ENCODE results near the gene WTIP.

WTIP gene

DNA sequence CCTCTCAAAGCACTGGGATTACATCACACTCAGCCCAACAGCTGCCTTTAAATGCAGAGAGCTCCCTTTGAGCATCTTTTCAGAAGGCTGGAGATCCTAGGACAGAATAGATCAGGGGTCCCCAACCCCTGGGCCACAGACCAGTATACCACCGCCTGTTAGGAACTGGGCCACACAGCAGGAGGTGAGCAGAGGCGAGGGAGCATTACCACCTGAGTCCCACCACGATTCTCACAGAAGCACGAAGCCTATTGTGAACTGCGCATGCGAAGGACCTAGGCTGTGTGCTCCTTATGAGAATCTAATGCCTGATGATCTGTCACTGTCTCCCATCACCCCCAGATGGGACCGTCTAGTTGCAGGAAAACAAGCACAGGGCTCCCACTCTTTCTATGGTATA is 2.2 kb upstream of the WTIP start:
- DNase-seq, result no peak

DNA sequence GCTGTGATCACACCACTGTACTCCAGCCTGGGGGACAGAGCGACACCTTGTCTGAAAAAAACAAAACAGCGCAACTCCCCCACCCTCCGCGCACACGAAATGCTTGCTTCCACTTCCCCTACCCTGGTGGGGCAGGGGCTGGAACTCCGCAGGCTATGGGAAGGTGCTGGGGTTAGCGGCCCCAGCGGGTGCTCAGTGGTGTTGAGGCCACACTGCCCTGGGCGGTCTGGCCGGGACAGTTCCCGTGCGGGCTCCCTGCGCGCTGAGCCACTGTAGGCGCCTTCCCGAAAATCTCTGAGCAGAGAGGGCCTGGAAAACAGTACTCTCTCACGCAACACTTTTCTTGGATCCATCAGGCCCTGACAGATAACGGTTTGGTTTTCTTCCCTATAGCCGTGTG is 1.1 kb upstream of the WTIP start:
- no peak for DNase-seq

DNA sequence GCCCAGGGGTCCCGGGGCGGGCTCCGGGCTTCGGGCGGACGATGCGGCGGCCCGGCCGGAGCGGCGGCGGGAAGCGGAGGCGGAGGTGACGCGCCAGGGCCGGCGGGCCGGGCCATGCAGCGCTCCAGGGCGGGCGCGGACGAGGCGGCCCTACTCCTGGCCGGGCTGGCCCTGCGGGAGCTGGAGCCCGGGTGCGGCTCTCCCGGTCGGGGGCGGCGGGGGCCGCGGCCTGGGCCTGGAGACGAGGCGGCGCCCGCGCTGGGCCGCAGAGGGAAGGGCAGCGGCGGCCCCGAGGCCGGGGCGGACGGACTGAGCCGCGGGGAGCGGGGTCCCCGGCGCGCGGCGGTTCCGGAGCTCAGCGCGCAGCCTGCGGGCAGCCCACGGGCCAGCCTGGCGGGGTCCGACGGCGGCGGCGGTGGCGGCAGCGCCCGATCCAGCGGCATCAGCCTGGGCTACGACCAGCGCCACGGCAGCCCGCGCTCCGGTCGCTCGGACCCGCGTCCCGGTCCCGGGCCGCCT is 362 bp downstream of the WTIP start:
- peak; percentile 42 to 75 (median 48) for DNase-seq

DNA sequence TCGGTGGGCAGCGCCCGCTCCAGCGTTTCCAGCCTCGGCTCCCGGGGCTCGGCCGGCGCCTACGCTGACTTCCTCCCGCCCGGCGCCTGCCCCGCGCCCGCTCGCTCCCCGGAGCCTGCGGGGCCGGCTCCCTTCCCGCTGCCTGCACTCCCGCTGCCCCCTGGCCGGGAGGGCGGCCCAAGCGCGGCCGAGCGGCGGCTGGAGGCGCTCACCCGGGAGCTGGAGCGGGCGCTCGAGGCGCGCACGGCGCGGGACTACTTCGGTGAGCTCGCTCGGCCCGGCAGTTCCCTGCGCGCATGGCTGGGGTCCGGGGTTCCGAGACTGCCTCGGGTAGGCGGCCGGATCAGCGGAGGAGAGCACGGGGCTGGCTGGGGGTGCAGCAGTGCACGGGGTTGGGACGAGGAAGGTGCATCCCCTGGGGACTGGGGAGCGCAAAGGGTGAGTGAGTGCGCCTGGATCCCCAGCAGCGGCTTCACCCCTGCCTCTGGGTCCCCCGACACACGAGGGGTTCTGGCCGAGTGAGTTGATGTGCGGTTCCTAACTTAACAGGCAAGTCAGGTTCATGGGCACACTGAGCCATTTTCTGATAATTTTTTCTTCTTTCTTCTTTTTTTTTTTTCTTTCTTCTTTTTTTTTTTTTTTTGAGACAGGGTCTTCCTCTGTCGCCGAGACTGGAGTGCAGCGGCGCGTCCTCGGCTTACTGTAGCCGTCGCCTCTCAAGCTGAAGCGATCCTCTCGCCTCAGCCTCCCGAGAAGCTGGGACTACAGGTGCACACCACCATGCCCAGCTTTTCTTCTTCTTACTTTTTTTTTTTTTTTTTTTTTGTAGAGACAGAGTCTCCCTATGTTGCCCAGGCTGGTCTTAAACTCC is 1.1 kb downstream of the WTIP start:
- DNase-seq, result peak in 1 of 3 donors; percentile 46

DNA sequence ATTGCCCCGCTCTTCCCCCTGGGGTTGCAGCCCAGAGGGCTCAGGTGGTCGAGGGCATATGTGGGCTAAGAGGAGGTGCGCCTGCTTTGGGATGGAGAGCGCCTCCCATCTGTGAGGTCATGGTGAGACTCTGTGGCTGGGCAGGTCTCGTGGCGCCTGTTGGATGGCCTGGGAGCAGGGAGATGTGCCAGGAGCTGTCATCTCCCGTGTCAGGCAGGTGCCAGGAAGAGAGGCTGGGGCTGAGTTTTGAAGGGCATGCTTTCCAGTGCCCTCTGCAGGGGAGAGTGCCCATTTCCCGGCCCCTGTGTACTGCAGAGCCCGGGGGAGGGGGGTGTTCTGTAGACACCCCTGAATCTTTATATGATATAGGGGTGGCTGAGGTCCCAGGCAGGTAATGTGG is 2.8 kb downstream of the WTIP start:
- DNase-seq, result no peak

DNA sequence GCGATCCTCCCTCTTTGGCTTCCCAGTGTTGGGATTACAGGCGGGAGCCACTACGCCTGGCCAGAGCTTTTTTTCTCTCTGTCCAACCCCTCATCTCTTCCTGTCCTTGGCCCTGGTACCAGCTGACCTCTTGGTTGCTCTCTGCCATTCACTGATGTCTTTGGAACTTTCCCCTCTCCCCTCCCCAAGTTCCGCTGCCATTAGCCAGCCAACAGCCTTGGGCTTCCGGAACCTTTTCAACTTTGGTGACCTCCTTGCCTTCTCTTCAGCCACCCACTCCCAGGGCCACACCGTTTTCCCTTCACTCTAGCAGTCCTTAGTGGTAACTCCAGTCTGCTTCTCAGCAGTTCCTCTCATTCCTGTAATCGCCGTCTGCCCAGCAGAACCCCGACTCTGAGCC is 4.3 kb downstream of the WTIP start:
- no peak for DNase-seq

DNA sequence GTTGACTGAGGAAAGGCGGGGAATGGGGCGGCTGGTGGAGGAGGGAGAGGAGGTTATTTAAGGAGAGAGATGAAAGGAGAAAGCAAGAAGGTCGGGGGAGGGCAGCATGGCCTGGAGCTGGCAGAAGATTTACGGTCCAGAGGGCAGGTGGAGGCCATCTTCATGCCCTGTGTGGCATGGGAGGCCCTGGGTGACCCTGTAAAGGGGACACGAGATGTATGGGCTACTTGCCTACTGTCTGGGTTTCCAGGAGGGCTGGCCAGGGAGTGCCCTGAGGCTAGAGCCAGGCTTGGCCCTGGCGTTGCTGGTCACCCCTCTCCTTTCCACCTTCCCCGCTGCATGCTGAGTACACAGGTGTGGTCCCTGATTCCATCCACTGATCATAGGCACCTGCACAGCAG is 6.1 kb downstream of the WTIP start:
- DNase-seq, result no peak

DNA sequence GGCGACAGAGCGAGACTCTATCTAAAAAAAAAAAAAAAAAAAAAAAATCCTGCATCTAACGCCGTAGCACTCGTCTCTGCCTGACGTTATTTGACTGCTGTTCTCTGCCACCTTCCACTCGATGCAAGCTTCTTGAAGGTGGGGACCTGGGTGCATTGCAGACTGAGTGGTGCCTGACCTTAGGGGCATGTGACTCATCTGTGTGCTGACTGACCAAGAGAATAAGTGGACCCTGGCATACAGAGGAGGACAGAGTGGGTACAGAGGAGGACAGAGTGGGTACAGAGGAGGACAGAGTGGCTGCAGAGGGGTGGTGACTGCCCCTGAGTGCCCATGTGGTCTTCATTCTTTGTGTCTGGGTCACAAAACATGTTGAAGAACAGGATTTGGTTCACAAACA is 7.6 kb downstream of the WTIP start:
- DNase-seq, result no peak

DNA sequence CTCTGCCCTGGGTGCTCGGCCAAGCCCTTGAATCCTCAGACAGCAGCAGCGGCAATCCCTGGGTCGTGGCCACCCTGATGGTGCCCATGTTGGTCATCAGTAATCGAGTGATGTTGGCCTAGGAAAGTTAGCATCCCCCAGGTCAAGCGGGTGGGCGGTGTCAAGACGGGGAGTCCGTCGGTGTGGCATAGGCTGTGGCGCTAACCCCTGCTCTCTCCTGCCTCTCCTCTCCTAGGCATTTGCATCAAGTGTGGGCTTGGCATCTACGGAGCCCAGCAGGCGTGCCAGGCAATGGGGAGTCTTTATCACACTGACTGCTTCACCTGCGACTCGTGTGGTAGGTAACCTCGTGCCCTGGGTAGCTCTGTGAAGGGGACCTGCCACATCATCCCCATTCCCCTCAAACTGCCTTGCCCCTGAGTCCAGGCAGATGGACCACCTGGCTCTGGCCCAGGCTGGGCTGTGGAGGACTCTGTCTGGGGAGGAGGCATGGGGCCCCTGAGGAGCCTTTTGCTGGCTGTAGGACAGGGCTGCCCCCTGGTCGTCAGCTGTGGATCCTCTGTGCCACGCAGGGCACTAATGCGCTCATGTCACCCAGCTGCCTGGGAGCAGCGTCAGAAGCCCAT is 8.7 kb downstream of the WTIP start:
- DNase-seq, result no peak

DNA sequence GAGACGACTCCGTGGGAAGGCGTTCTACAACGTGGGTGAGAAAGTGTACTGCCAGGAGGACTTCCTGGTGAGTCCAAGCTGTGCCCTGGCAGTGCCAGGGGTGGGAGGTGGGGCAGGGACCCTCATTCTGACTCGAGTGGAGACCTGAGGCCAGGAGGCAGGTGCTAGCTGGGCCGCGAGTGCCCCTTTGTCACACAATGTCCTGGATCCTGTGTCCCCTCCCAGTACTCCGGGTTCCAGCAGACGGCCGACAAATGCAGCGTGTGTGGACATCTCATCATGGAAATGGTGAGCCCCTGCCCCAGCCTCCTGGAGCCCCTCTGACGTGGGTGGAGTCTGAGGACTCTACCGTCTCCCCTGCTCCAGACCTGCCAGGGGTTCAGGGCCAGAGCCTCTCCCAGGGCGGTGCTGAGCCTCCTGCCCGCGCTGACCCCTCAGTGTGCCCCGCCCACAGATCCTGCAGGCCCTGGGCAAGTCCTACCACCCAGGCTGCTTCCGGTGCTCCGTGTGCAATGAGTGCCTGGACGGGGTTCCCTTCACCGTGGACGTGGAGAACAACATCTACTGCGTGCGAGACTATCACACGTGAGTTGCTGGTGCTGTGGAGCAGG is 11.6 kb downstream of the WTIP start:
- no peak for DNase-seq

DNA sequence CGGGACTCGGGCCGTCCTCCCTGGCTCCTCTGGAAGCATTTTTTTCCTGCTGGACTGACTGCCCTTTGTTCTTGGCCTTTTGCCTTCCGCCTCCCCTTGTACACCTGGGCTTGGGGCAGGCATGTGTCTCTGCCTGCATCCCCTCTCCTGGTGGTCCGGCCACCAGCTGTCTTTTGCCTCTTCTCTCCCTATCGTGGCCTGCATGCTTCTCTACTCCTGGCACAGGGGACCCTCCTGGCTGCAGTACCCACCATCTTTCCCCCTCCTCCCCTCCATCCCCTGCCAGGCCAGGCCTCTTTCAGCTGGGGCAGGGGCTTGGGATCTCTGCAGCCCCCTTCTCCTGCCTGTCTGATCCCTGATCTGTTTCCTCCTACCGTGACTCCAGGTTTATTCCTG is 12.1 kb downstream of the WTIP start:
- DNase-seq, result no peak

DNA sequence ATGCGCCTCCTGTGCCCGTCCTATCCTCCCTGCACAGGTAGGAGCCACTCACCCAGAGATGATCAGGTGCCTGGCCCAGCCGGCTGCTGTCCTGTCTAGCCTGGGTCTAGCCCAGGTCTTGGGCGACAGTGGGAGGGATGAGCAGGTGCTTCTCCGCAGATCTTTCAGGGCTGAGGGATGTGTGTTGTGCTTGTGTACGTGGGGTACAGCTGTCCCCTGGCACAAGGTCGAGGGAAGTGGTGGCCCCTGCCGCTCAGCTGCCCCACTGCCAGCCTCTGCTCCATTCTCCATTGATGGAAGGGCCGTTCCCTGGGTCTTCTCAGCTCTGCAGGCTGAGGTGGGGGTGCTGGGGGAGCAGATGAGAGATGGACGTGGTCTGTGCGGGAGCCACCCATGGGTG is 13.0 kb downstream of the WTIP start:
- DNase-seq, result no peak

DNA sequence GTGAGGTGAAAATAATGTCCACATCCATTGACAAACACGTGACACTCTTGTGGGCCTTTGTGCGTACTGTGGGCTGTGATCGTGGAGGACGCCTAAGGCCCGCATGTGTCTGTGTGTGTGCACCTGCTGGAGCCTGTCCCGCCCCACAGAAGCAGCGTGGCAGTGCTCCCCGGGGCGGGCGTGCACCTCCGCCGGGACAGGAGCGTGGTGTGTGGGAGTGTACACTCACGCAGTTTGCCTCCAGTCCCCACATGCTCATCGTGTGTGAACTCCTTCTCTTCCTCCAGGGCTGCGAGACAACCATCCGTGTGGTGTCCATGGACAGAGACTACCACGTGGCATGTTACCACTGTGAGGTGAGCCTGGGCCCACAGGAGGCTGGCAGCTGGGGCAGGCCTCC is 13.9 kb downstream of the WTIP start:
- no peak for DNase-seq

DNA sequence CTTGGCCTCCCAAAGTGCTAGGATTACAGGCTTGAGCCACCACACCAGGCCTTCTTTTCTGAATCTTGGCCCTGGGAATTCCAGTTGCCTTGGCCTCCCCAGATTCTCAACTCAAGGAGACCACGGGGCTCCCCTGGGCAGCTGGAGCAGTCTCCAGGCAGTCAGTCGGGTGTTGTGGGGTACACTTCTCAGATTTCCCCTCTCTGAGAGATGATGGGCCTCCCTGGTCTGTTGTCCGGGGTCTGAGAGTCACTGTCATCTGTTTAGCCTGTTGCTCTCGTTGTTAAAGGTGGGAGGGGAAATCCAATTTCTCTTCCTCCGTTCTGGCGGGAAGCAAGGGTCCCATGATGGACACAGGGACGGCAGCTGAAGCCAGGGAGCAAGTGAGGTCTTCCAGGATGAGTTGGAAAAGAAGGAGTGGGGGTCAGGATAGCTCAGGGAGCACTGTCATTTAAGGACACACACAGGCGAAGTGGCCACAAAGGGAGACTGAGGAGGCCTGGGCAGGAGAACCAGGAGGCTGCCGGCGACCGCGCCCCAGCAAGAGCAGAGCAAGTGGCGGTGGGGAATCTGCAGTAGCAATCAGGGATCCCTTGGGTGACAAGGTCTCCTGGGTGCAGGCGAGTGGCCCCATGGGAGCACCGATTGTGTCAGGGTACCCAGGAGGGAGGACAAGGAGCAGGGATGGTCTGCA is 15.7 kb downstream of the WTIP start:
- no peak for DNase-seq

DNA sequence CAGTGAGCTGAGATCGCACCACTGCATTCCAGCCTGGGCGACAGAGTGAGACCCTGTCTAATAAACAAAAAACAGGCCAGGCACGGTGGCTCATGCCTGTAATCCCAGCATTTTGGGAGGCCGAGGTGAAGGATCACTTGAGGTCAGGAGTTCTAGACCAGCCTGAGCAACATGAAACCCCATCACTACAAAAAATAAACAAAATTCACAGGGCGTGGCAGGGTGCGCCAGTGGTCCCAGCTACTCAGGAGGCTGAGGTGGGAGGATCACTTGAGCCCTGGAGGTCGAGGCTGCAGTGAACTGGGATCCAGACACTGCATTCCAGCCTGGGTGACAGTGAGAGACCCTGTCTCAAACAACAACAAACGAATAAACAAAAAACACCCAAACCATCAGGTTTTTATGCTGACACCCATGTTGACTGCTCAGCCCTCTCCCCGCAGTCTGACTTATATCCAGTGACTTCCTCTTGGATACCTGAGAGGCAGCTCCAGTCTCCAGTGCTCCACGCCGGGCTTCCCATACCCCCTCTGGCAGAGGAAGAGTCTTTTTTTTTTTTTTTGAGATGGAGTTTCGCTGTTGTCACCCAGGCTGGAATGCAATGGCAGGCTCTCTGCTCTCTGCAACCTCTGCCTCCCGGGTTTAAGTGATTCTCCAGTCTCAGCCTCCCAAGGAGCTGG is 17.7 kb downstream of the WTIP start:
- DNase-seq, result no peak

DNA sequence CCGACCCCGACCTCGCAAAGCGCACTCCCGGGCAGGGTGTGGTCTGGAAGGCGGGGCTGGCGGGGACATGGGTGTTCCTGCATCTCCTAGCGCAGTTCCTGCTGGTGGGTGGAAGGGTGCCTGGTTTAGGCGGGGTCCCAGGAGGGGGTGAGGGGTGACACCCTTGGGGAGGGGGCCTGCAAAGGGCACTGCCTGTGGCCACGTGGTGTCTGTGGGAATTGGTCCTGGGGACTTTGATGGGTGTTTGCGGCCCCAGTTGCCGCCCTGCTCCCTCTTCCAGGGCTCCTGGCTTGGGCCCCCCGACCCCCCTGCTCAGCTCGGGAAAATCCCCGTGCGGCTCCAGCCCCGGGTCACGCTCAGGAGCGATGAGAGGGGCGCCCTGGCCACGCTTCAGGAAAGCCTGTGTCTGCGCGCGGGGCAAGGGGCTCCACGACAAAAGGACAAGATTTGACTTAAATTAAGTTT is 19.1 kb downstream of the WTIP start:
- DNase-seq, result no peak

DNA sequence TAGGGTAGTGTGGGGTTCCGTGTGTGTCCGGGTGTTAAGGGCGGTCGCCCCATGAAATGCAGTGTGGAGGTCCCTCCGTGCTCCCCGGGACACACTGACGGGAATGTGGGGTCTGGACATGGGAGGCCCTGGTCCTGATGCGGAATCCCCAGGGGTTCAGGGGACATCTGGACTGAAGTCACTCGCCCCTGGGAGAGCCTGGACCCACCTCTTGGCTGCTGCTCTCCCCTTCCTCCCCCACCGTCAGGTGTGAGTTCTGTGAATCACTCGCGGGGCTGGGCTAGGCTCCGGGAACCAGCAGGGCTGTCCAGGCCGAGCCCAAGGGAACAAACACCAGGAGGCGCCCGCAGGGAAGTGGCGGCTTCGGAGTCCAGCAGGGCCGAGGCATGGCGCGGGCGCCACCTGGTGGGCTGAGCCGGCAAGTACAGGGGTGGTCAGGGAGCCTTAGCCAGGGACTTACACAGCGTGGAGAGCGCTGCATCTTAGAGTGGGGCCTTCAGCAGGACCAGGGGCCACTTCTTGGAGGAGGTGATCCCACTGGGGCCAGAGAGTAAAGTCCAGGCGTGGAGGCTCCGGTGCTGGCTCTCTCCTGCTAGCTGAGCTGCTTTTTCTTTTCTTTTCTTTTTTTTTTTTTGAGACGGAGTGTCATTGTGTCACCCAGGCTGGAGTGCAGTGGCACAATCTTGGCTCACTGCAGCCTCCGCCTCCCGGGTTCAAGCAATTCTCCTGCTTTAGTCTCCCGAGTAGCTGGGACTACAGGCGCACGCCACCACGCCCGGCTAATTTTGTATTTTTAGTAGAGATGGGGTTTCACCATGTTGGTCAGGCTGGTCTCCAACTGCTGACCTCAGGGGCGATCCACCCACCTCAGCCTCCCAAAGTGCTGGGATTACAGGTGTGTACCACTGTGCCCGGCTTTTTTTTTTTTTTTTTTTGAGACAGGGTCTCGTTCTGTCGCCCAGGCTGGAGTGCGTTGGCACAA is 20.1 kb downstream of the WTIP start:
- DNase-seq, result peak; percentile 92 to 94 (median 94)

DNA sequence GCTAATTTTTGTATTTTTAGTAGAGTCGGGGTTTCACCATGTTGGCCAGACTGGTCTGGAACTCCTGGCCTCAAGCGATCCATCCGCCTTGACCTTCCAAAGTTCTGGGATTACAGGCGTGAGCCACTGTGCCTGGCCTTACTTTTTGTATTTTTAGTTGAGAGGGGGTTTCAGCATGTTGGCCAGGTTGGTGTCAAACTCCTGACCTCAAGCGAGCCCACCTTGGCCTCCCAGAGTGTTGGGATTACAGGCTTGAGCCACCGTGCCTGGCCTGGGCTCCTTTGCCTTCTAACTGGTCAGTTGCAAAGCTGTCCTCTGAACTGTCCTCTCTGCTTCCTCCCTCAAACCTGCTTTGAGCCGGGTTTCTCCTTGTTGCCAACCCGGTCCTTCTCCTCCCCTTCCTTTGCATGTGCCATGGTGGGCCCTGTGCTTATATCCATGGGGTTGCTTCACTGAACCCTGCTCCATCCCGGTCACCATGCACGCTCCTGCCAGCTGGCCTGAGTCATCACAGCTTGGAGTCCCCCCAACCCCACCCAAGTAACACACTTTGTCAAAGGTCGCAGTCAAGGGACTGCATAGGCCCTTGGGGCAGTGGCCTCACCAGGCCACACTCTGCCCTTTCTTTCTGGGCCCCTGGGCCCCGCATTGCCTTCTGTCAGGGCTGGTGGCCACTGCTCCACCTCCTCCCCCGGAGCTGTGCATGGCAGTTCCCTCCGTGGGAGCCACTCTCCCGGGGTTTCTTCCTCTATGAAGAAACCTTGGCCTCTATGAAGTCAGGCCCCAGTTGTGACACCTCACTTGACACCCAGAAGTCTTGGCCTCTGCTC is 21.2 kb downstream of the WTIP start:
- DNase-seq, result peak in 2 of 3 donors; percentile 66 to 78

DNA sequence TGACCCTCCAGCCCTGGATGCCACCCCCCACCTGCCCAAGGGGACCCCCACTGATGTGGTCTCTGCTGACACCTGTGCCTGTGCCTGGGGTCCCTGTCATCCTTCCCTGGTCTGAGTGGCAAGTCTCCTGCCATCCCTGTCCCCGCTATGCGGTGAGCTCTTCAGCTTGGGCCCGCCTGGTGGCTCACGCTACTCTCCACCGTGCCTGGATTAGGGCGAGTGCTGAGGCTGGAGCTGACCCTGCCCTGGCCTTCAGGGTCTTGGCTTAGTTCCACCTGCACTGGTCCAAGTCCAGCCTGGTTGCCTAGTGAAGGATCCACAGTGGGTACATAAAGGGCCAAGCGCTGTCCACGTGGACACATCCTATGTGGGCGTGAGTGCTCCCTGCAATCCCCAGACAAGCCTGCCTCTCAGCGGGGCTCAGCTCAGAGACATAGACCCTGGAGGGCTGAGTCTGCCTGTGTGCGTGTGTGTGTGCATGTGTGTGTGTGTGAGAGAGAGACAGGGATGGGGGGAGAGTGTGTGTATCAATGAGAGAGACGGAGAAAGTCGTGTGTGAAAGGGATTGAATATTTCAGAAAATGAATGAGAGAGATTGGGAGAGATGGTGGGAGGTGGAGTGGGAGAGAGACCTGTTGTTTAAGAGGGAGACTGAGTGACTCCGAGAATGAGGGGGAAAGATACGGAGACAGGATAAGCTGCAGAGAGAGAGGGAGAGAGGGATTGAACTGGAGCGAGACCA is 22.1 kb downstream of the WTIP start:
- DNase-seq, result no peak

All from suppressor macrophage treated with lipopolysaccharide for 1 hour (primary cell).